GM23338 (cell line): ENCODE results near the gene PIF1. TPM values are rescaled to one million over a fixed set of nuclear protein-coding genes. Genes with fewer than 3 reads are reported as not detected.
"Not testable (repeated sequence)": the region's sequence is repeated elsewhere in the genome, so short reads cannot be mapped to it uniquely, and the experiment has no call there.

ENCODE experiments used
- ATAC-seq: fragments of 200-7000 bp; cut with Tn5 transposase; 3 replicates; pipeline ENCODE4 v1.9.1; 2020
- DNase-seq: peaks from one replicate; pipeline ENCODE4 v3.0.0-alpha.2; 2015; ENCODE audit warnings: low spot score
- H2AFZ ChIP-seq: fragments of 200-600 bp; sonication (generic); 2 replicates; pipeline ENCODE4 v1.8.0; 2016; ENCODE audit warnings: antibody characterized with exemption, mild to moderate bottlenecking, moderate library complexity
- H3F3A ChIP-seq: fragments of 200-600 bp; sonication (generic); replicated peaks from 2 replicates; pipeline ENCODE4 v1.8.0; 2017; ENCODE audit warnings: antibody characterized with exemption, mixed run types, low read depth
- H3K27ac ChIP-seq: fragments of 200-600 bp; sonication (generic); 2 replicates; pipeline ENCODE4 v1.6.1; 2016; ENCODE audit warnings: low read depth
- H3K27me3 ChIP-seq: fragments of 200-600 bp; sonication (generic); 2 replicates; pipeline ENCODE4 v1.8.0; 2016; ENCODE audit warnings: mild to moderate bottlenecking, mixed run types, moderate library complexity; ENCODE audit not compliant: insufficient read depth
- H3K36me3 ChIP-seq: fragments of 200-600 bp; sonication (generic); 2 replicates; pipeline ENCODE4 v1.8.0; 2016; ENCODE audit warnings: mild to moderate bottlenecking; ENCODE audit not compliant: insufficient read depth
- H3K4me1 ChIP-seq: fragments of 200-600 bp; sonication (generic); 2 replicates; pipeline ENCODE4 v1.8.0; 2016; ENCODE audit warnings: mild to moderate bottlenecking, moderate library complexity; ENCODE audit not compliant: insufficient read depth
- H3K4me2 ChIP-seq: fragments of 200-600 bp; sonication (generic); 2 replicates; pipeline ENCODE4 v1.7.1; 2017; ENCODE audit warnings: mixed run types
- H3K4me3 ChIP-seq: fragments of 200-600 bp; sonication (generic); 2 replicates; pipeline ENCODE4 v1.6.1; 2016; ENCODE audit warnings: mixed run types
- H3K79me2 ChIP-seq: fragments of 200-600 bp; sonication (generic); replicated peaks from 2 replicates; pipeline ENCODE4 v1.8.0; 2017; ENCODE audit warnings: mild to moderate bottlenecking; ENCODE audit not compliant: insufficient read depth
- H3K9me2 ChIP-seq: fragments of 200-600 bp; sonication (generic); 2 replicates; pipeline ENCODE4 v1.8.0; 2017; ENCODE audit not compliant: insufficient read depth
- H4K20me1 ChIP-seq: fragments of 200-600 bp; sonication (generic); replicated peaks from 2 replicates; pipeline ENCODE4 v1.8.0; 2017; ENCODE audit warnings: mild to moderate bottlenecking; ENCODE audit not compliant: insufficient read depth
- H3K27ac Mint-ChIP-seq: 2 replicates; pipeline ENCODE4 v1.8.0; 2020; ENCODE audit warnings: inconsistent platforms, mild to moderate bottlenecking, moderate library complexity, mixed read lengths
- H3K27me3 Mint-ChIP-seq: 3 replicates; pipeline ENCODE4 v1.8.0; 2022; ENCODE audit warnings: low read depth, mild to moderate bottlenecking, moderate library complexity, mixed read lengths, inconsistent platforms; ENCODE audit not compliant: insufficient read depth, poor library complexity
- H3K36me3 Mint-ChIP-seq: 3 replicates; pipeline ENCODE4 v1.8.0; 2021; ENCODE audit warnings: low read depth, mild to moderate bottlenecking, inconsistent platforms, moderate library complexity, mixed read lengths
- H3K4me1 Mint-ChIP-seq: 3 replicates; pipeline ENCODE4 v1.8.0; 2020; ENCODE audit warnings: mild to moderate bottlenecking, inconsistent platforms, mixed read lengths
- H3K4me3 Mint-ChIP-seq: 3 replicates; pipeline ENCODE4 v1.8.0; 2021; ENCODE audit warnings: moderate library complexity, mild to moderate bottlenecking, inconsistent platforms, mixed read lengths
- H3K9me3 Mint-ChIP-seq: 3 replicates; pipeline ENCODE4 v1.8.0; 2020; ENCODE audit warnings: moderate library complexity, mild to moderate bottlenecking, inconsistent platforms, mixed read lengths
- CREB1 ChIP-seq: fragments of 250-450 bp; sonication (Bioruptor Pico); IDR thresholded peaks from 2 replicates; pipeline ENCODE4 v1.5.0; 2020; ENCODE audit warnings: low read depth, mild to moderate bottlenecking, moderate library complexity
- CTCF ChIP-seq, 2 experiments: fragments of 200-600 bp in 1 of 2; sonication (generic) in 1 of 2; conservative IDR thresholded peaks; 2 replicates each; pipeline versions ENCODE4 v1.5.1 to v1.6.1; 2016 to 2017; ENCODE audit warnings: antibody characterized with exemption in 2 of 2, low read depth in 2 of 2, mild to moderate bottlenecking in 2 of 2, moderate library complexity in 1 of 2
- EZH2 ChIP-seq: fragments of 200-600 bp; sonication (generic); IDR thresholded peaks from one replicate; pipeline ENCODE4 v1.8.0; 2017; ENCODE audit warnings: antibody characterized with exemption, mild to moderate bottlenecking, low read depth; ENCODE audit not compliant: unreplicated experiment
- EZH2phosphoT487 ChIP-seq: fragments of 200-600 bp; sonication (generic); IDR thresholded peaks from one replicate; pipeline ENCODE4 v1.8.1; 2018; ENCODE audit warnings: antibody characterized with exemption; ENCODE audit not compliant: unreplicated experiment
- JUNB ChIP-seq: IDR thresholded peaks from one replicate; pipeline ENCODE4 v1.6.1; 2016; ENCODE audit warnings: antibody characterized with exemption; ENCODE audit not compliant: unreplicated experiment
- POLR2AphosphoS5 ChIP-seq: IDR thresholded peaks from 2 replicates; pipeline ENCODE4 v1.6.1; 2016; ENCODE audit warnings: antibody characterized with exemption, low read depth
- ZNF114 ChIP-seq: fragments of 250-450 bp; sonication (Bioruptor Pico); IDR thresholded peaks from 2 replicates; pipeline ENCODE4 v1.5.0; 2020; ENCODE audit warnings: mild to moderate bottlenecking, moderate library complexity
- ZNF331 ChIP-seq: fragments of 250-450 bp; sonication (Bioruptor Pico); IDR thresholded peaks from 2 replicates; pipeline ENCODE4 v1.5.0; 2020; ENCODE audit warnings: low read depth, mild to moderate bottlenecking, moderate library complexity
- ZNF462 ChIP-seq: fragments of 250-450 bp; sonication (Bioruptor Pico); IDR thresholded peaks from 2 replicates; pipeline ENCODE4 v1.5.0; 2020; ENCODE audit warnings: mild to moderate bottlenecking, moderate library complexity
- polyA plus RNA-seq: library from polyadenylated mRNA; unstranded; fragments of >200 nt; fragmentation: Nextera tagmentation; extraction: Ambion mirVana; gene quantifications from 2 replicates; pipeline ENCODE4 v1.2.1, GENCODE V29; 2016
- total RNA-seq: library from RNA; depleted of rRNA; stranded (reverse); fragments of >200 nt; shearing (Covaris generic); gene quantifications from 2 replicates; pipeline ENCODE4 v1.2.3, GENCODE V29; 2014
- TF ChIP-seq, protein P1 (sequence below): IDR thresholded peaks from one replicate; pipeline ENCODE4 v1.6.1; 2018; ENCODE audit warnings: antibody characterized with exemption; ENCODE audit not compliant: unreplicated experiment

Gene PIF1
- total and polyA plus RNA-seq, 2 experiments from 2014 or later: 116 to 200 TPM

DNA sequence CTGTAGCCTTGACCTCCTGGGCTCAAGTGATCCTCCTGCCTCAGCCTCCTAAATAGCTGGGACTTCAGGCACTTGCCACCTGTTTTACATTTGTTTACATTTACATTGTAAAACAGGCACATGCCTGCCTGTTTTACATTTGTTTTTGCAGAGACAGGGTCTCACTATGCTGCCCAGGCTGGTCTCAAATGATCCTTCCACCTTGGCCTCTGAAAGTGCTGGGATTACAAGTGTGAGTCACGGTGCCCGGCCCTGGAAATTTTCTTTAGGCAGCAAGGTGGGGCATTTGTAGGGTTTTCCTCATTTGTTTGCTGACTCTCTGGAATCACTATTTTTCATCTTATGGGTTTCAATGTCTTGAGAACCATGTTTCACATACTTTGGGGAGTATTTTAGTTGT lies 25.0 kb downstream of the PIF1 start:
- Mint-ChIP-seq H3K4me1 (no peaks in the 10 kb centered on the region), H3K27ac (no peak overlapping the region), H3K27me3 (no peaks in the 10 kb centered on the region), H3K9me3 (peaks cover 10% of the 10 kb centered on the region; the same call in 2 of the 3 replicates), H3K4me3 (no peak overlapping the region), H3K36me3 (peaks cover 16% of the 10 kb centered on the region)
- H2AFZ ChIP-seq: no peak overlapping the region
- H4K20me1 ChIP-seq: no peaks in the 10 kb centered on the region
- no peaks in the 10 kb centered on the region for H3F3A ChIP-seq
- no peak overlapping the region for H3K27ac ChIP-seq
- H3K36me3 ChIP-seq: peaks cover 4% of the 10 kb centered on the region; the same call in 1 of the 2 replicates
- no peaks in the 10 kb centered on the region for H3K9me2 ChIP-seq
- DNase-seq (no peak), ATAC-seq (no peak)
- H3K4me3 ChIP-seq: no peak overlapping the region
- no peak for TF ChIP-seq EZH2phosphoT487
- no peak for TF ChIP-seq ZNF114 (CRISPR knock-in tag)
- TF ChIP-seq, protein P1, sequence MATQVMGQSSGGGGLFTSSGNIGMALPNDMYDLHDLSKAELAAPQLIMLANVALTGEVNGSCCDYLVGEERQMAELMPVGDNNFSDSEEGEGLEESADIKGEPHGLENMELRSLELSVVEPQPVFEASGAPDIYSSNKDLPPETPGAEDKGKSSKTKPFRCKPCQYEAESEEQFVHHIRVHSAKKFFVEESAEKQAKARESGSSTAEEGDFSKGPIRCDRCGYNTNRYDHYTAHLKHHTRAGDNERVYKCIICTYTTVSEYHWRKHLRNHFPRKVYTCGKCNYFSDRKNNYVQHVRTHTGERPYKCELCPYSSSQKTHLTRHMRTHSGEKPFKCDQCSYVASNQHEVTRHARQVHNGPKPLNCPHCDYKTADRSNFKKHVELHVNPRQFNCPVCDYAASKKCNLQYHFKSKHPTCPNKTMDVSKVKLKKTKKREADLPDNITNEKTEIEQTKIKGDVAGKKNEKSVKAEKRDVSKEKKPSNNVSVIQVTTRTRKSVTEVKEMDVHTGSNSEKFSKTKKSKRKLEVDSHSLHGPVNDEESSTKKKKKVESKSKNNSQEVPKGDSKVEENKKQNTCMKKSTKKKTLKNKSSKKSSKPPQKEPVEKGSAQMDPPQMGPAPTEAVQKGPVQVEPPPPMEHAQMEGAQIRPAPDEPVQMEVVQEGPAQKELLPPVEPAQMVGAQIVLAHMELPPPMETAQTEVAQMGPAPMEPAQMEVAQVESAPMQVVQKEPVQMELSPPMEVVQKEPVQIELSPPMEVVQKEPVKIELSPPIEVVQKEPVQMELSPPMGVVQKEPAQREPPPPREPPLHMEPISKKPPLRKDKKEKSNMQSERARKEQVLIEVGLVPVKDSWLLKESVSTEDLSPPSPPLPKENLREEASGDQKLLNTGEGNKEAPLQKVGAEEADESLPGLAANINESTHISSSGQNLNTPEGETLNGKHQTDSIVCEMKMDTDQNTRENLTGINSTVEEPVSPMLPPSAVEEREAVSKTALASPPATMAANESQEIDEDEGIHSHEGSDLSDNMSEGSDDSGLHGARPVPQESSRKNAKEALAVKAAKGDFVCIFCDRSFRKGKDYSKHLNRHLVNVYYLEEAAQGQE: no peak
- no peak for TF ChIP-seq JUNB
- no peak for TF ChIP-seq ZNF331 (CRISPR knock-in tag)
- no peak for TF ChIP-seq EZH2
- no peak for TF ChIP-seq CREB1 (CRISPR knock-in tag)
- no peak for TF ChIP-seq POLR2AphosphoS5
- no peak for TF ChIP-seq CTCF (conservative IDR thresholded peaks at IDR 0.05; ENCODE audit: low read depth in 2 of 2)
- TF ChIP-seq ZNF462: no peak
- no peaks in the 10 kb centered on the region for H3K79me2 ChIP-seq
- no peaks in the 10 kb centered on the region for H3K4me1 ChIP-seq
- no peaks in the 10 kb centered on the region for H3K27me3 ChIP-seq
- H3K4me2 ChIP-seq: no peak overlapping the region

DNA sequence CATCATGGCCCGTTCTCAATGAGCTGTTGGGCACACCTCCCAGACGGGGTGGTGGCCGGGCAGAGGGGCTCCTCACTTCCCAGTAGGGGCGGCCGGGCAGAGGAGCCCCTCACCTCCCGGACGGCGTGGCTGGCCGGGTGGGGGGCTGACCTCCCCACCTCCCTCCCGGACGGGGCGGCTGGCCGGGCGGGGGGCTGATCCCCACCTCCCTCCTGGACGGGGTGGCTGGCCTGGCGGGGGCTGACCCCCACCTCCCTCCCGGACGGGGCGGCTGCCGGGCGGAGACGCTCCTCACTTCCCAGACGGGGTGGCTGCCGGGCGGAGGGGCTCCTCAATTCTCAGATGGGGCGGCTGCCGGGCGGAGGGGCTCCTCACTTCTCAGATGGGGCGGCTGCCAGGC lies 26.5 kb downstream of the PIF1 start:
- H3K4me3 Mint-ChIP-seq, H3F3A ChIP-seq, H3K27ac Mint-ChIP-seq, ATAC-seq, H2AFZ ChIP-seq, H3K27ac ChIP-seq, H3K79me2 ChIP-seq, H3K27me3 ChIP-seq, H3K4me3 ChIP-seq, H3K4me2 ChIP-seq, H3K4me1 Mint-ChIP-seq, H3K36me3 ChIP-seq, H3K9me2 ChIP-seq, H3K27me3 Mint-ChIP-seq, DNase-seq, H3K9me3 Mint-ChIP-seq, H3K4me1 ChIP-seq, H4K20me1 ChIP-seq: not testable (repeated sequence)
- H3K36me3 Mint-ChIP-seq: peaks cover 16% of the 10 kb centered on the region
